ENCODE measurements around the gene ABR.
"Not testable (repeated sequence)": the region's sequence is repeated elsewhere in the genome, so short reads cannot be mapped to it uniquely, and the experiment has no call there.

The ABR gene

GRCh38 chr17:1076982-1077302 is 102.8 kb downstream of the ABR start:
- H3K4me3 ChIP-seq (ENCODE audit: low read depth, low read length): no peak overlapping the region
- TF ChIP-seq, protein P1, sequence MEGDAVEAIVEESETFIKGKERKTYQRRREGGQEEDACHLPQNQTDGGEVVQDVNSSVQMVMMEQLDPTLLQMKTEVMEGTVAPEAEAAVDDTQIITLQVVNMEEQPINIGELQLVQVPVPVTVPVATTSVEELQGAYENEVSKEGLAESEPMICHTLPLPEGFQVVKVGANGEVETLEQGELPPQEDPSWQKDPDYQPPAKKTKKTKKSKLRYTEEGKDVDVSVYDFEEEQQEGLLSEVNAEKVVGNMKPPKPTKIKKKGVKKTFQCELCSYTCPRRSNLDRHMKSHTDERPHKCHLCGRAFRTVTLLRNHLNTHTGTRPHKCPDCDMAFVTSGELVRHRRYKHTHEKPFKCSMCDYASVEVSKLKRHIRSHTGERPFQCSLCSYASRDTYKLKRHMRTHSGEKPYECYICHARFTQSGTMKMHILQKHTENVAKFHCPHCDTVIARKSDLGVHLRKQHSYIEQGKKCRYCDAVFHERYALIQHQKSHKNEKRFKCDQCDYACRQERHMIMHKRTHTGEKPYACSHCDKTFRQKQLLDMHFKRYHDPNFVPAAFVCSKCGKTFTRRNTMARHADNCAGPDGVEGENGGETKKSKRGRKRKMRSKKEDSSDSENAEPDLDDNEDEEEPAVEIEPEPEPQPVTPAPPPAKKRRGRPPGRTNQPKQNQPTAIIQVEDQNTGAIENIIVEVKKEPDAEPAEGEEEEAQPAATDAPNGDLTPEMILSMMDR (IDR thresholded peaks at IDR 0.05; ENCODE audit: borderline replicate concordance, insufficient read depth, low read depth, low read length): no peak

GRCh38 chr17:1076299-1076981 is 103.3 kb downstream of the ABR start:
- TF ChIP-seq, protein P1 (IDR thresholded peaks at IDR 0.05; ENCODE audit: borderline replicate concordance, insufficient read depth, low read depth, low read length): no peak

GRCh38 chr17:1074886-1075605 is 104.7 kb downstream of the ABR start:
- TF ChIP-seq, protein P1 (IDR thresholded peaks at IDR 0.05; ENCODE audit: borderline replicate concordance, insufficient read depth, low read depth, low read length): no peak
- no peak overlapping the region for H3K4me3 ChIP-seq (ENCODE audit: low read depth, low read length)

More at GRCh38 chr17:1076299-1076981, 103.3 kb downstream of the ABR start:
- H3K4me3 ChIP-seq (ENCODE audit: low read depth, low read length): no peak overlapping the region

DNA sequence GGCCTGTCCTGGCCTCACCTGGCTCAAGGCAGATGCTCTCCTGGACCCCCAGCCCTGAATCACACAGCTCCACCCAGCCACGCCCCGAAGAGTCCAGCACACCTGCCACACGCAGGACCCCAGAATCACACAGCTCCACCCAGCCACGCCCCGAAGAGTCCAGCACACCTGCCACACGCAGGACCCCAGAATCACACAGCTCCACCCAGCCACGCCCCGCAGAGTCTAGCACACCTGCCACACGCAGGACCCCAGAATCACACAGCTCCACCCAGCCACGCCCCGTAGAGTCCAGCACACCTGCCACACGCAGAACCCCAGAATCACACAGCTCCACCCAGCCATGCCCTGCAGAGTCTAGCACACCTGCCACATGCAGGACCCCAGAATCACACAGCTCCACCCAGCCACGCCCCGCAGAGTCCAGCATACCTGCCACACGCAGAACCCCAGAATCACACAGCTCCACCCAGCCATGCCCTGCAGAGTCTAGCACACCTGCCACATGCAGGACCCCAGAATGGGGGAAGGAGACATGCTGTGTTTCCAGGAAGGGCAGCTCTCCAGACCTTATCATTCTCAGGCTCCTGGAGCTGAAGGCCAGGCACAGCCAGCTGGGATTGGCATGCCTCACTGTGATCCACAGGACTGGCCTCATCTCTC is 105.7 kb downstream of the ABR start:
- H3K4me3 ChIP-seq (ENCODE audit: low read depth, low read length): not testable (repeated sequence)

- TF ChIP-seq, protein P1 (IDR thresholded peaks at IDR 0.05; ENCODE audit: borderline replicate concordance, insufficient read depth, low read depth, low read length): no peak
- H3K4me3 ChIP-seq (ENCODE audit: low read depth, low read length): no peak overlapping the region
These were observed 106.4 kb downstream of the ABR start for GRCh38 chr17:1073241-1073962.

DNA sequence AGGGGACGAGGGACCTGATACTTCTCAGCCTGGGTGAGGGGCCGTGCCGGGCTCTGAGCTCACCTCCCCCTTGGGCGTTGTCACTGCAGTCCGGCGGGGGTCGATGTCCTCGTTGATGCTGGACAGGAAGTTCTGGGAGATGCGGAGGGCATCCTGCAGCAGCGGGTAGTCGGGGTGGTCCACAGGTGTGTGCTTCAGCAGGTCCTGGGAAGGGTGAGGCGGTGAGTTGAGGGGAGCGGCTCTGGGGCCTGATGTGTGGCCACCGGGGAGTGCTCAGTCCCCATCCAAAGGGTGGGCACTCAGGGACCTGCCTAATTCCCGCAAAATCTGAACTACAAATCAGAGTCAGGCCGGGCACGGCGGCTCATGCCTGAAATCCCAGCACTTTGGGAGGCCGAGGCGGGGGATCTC is 107.2 kb downstream of the ABR start:
- H3K4me3 ChIP-seq (ENCODE audit: low read depth, low read length): no peak overlapping the region
- TF ChIP-seq, protein P1 (IDR thresholded peaks at IDR 0.05; ENCODE audit: borderline replicate concordance, insufficient read depth, low read depth, low read length): no peak

- H3K4me3 ChIP-seq (ENCODE audit: low read depth, low read length): no peak overlapping the region
- TF ChIP-seq, protein P1 (IDR thresholded peaks at IDR 0.05; ENCODE audit: borderline replicate concordance, insufficient read depth, low read depth, low read length): no peak
These were observed 108.5 kb downstream of the ABR start for GRCh38 chr17:1071103-1071825.

Data from GM12875 (cell line).